ENCODE data around the gene SPEF1. TPM values are rescaled to one million over a fixed set of nuclear protein-coding genes. Genes with fewer than 3 reads are reported as not detected.
A peak's percentile ranks its signal among the peaks of the same experiment; 100 is the strongest.

SPEF1 gene
- total RNA-seq, 1 donor, result under 0.01 TPM

- Histone ChIP-seq H3K27ac (ENCODE audit: low read depth, low read length) (no peak overlapping the region), H3K9me3 (ENCODE audit: low read depth, low read length) (no peaks in the 10 kb centered on the region), H3K79me2 (ENCODE audit: insufficient read depth, low read length) (no peaks in the 10 kb centered on the region), H3K4me3 (ENCODE audit: insufficient read depth, low read length) (no peak overlapping the region), H3K4me1 (ENCODE audit: insufficient read depth, low read length) (no peaks in the 10 kb centered on the region), H4K20me1 (ENCODE audit: insufficient read depth, low read length) (no peaks in the 10 kb centered on the region), H3K36me3 (ENCODE audit: insufficient read depth, low read length) (no peaks in the 10 kb centered on the region), H3K4me2 (ENCODE audit: insufficient read depth, low read length) (no peak overlapping the region), H3K27me3 (ENCODE audit: insufficient read depth, low read length) (no peaks in the 10 kb centered on the region), H2AFZ (ENCODE audit: low read length) (no peak overlapping the region)
- peak; percentile 73 for DNase-seq (ENCODE audit: insufficient read length, low spot score, missing footprints)
- TF ChIP-seq, protein P1, sequence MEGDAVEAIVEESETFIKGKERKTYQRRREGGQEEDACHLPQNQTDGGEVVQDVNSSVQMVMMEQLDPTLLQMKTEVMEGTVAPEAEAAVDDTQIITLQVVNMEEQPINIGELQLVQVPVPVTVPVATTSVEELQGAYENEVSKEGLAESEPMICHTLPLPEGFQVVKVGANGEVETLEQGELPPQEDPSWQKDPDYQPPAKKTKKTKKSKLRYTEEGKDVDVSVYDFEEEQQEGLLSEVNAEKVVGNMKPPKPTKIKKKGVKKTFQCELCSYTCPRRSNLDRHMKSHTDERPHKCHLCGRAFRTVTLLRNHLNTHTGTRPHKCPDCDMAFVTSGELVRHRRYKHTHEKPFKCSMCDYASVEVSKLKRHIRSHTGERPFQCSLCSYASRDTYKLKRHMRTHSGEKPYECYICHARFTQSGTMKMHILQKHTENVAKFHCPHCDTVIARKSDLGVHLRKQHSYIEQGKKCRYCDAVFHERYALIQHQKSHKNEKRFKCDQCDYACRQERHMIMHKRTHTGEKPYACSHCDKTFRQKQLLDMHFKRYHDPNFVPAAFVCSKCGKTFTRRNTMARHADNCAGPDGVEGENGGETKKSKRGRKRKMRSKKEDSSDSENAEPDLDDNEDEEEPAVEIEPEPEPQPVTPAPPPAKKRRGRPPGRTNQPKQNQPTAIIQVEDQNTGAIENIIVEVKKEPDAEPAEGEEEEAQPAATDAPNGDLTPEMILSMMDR (IDR thresholded peaks at IDR 0.05; ENCODE audit: extremely low read depth, low read depth, low read length), result no peak
Measured at GRCh38 chr20:3748073-3748472, 33.2 kb downstream of the SPEF1 start.

- H3K4me3 ChIP-seq (ENCODE audit: insufficient read depth, low read length), result no peak overlapping the region
- H3K4me1 ChIP-seq (ENCODE audit: insufficient read depth, low read length), result no peaks in the 10 kb centered on the region
- no peaks in the 10 kb centered on the region for H3K27me3 ChIP-seq (ENCODE audit: insufficient read depth, low read length)
- H3K9me3 ChIP-seq (ENCODE audit: low read depth, low read length), result no peaks in the 10 kb centered on the region
- no peaks in the 10 kb centered on the region for H3K36me3 ChIP-seq (ENCODE audit: insufficient read depth, low read length)
- TF ChIP-seq, protein P1 (IDR thresholded peaks at IDR 0.05; ENCODE audit: extremely low read depth, low read depth, low read length), result no peak
- no peak overlapping the region for H3K27ac ChIP-seq (ENCODE audit: low read depth, low read length)
- no peaks in the 10 kb centered on the region for H4K20me1 ChIP-seq (ENCODE audit: insufficient read depth, low read length)
- no peaks in the 10 kb centered on the region for H3K79me2 ChIP-seq (ENCODE audit: insufficient read depth, low read length)
- no peak overlapping the region for H3K4me2 ChIP-seq (ENCODE audit: insufficient read depth, low read length)
- DNase-seq (ENCODE audit: insufficient read length, low spot score, missing footprints), result peak; percentile 90
- no peak overlapping the region for H2AFZ ChIP-seq (ENCODE audit: low read length)
Measured at GRCh38 chr20:3747471-3747870, 33.8 kb downstream of the SPEF1 start.

- TF ChIP-seq, protein P1 (IDR thresholded peaks at IDR 0.05; ENCODE audit: extremely low read depth, low read depth, low read length), result no peak
- Histone ChIP-seq H3K27ac (ENCODE audit: low read depth, low read length) (no peak overlapping the region), H3K36me3 (ENCODE audit: insufficient read depth, low read length) (no peaks in the 10 kb centered on the region), H2AFZ (ENCODE audit: low read length) (no peak overlapping the region), H4K20me1 (ENCODE audit: insufficient read depth, low read length) (no peaks in the 10 kb centered on the region), H3K79me2 (ENCODE audit: insufficient read depth, low read length) (no peaks in the 10 kb centered on the region), H3K4me3 (ENCODE audit: insufficient read depth, low read length) (no peak overlapping the region), H3K4me1 (ENCODE audit: insufficient read depth, low read length) (no peaks in the 10 kb centered on the region), H3K27me3 (ENCODE audit: insufficient read depth, low read length) (peaks cover 2% of the 10 kb centered on the region), H3K9me3 (ENCODE audit: low read depth, low read length) (no peaks in the 10 kb centered on the region), H3K4me2 (ENCODE audit: insufficient read depth, low read length) (no peak overlapping the region)
- DNase-seq (ENCODE audit: insufficient read length, low spot score, missing footprints), result peak; percentile 14
Measured at GRCh38 chr20:3745686-3746173, 35.5 kb downstream of the SPEF1 start.

DNA sequence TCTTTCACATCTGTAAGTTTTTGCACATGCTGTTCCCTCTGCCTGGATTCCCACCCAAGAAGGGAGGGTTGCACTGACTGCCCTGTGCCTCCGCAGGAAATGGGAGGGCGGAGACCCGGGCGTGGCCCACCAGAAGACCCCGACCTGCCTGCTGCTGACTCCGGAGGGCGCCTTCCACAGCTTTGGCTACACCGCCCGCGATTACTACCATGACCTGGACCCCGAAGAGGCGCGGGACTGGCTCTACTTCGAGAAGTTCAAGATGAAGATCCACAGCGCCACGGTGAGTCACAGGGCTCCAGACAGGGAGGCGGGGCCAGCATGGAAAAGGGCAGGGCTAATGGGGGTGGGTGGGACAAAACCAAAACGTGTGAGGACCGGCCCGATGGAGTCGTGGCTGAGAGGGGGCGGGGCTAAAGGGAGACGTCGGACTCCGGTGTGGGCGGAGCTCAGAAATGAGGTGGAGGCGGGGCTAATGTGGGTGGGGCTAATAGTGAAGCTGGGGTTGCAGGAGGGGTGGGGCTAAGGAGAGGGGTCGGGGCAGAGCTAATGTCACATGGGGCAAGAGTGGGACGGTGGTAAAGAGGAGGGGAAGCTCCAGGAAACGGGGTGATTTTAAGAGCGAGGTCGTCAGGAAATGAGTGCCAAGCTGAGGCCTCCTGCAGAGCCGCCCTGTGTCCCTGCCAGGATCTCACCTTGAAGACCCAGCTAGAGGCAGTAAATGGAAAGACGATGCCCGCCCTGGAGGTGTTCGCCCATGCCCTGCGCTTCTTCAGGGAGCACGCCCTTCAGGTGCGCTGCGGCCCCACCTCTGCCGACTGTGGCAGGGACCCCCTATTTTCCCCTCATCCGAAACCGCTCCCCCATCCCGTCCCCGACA lies 36.2 kb downstream of the SPEF1 start:
- Histone ChIP-seq H3K4me2 (ENCODE audit: insufficient read depth, low read length) (no peak overlapping the region), H4K20me1 (ENCODE audit: insufficient read depth, low read length) (no peaks in the 10 kb centered on the region), H3K79me2 (ENCODE audit: insufficient read depth, low read length) (no peaks in the 10 kb centered on the region), H3K36me3 (ENCODE audit: insufficient read depth, low read length) (no peaks in the 10 kb centered on the region), H3K27me3 (ENCODE audit: insufficient read depth, low read length) (peaks cover 3% of the 10 kb centered on the region), H3K27ac (ENCODE audit: low read depth, low read length) (no peak overlapping the region), H3K9me3 (ENCODE audit: low read depth, low read length) (no peaks in the 10 kb centered on the region), H3K4me3 (ENCODE audit: insufficient read depth, low read length) (no peak overlapping the region), H3K4me1 (ENCODE audit: insufficient read depth, low read length) (no peaks in the 10 kb centered on the region), H2AFZ (ENCODE audit: low read length) (no peak overlapping the region)
- DNase-seq (ENCODE audit: insufficient read length, low spot score, missing footprints), result peak; percentile 88
- TF ChIP-seq, protein P1 (IDR thresholded peaks at IDR 0.05; ENCODE audit: extremely low read depth, low read depth, low read length), result no peak
